SK-N-SH (cell line): ENCODE data around the gene GMPR2. TPM values are rescaled to one million over a fixed set of nuclear protein-coding genes. Genes with fewer than 3 reads are reported as not detected.

Source experiments
- CTCF ChIA-PET: fragments of 300-600, 350-600 bp; formaldehyde crosslinking; extraction: SDS; loops from one replicate; lab custom pipeline; 2021; lab: Yijun Ruan, JAX
- POLR2A ChIA-PET: fragments of 350-600 bp; sonication (Branson Sonifier 250); formaldehyde crosslinking; extraction: SDS; loops from one replicate; lab custom pipeline; 2020; ENCODE audit warnings: antibody characterized with exemption, inconsistent platforms; lab: Yijun Ruan, JAX
- DNase-seq: peaks from one replicate; pipeline ENCODE4 v3.0.0; 2012
- H2AFZ ChIP-seq: fragments of 200-600 bp; sonication (generic); 2 replicates; pipeline ENCODE4 v1.8.1; 2016; ENCODE audit warnings: antibody characterized with exemption, mild to moderate bottlenecking, low read depth
- H3F3A ChIP-seq: fragments of 200-600 bp; sonication (generic); replicated peaks from 2 replicates; pipeline ENCODE3; 2016; ENCODE audit warnings: antibody characterized with exemption, mild to moderate bottlenecking; ENCODE audit not compliant: insufficient read depth
- H3K27ac ChIP-seq, 2 experiments: fragments of 200-500 bp in 1 of 2; fragments of 200-600 bp in 1 of 2; sonication (Bioruptor generic) in 1 of 2; sonication (generic), shearing (Covaris generic) in 1 of 2; 2 replicates each; pipeline versions ENCODE4 v1.5.1 to v1.6.1; 2014 to 2016; ENCODE audit warnings: low read depth in 2 of 2, inconsistent platforms in 1 of 2, low read length in 1 of 2, mild to moderate bottlenecking in 1 of 2, mixed read lengths in 1 of 2
- H3K27me3 ChIP-seq: fragments of 200-600 bp; sonication (generic), shearing (Covaris generic); 2 replicates; pipeline ENCODE4 v1.6.1; 2016; ENCODE audit warnings: mixed run types; ENCODE audit not compliant: insufficient read depth
- H3K36me3 ChIP-seq, 2 experiments: fragments of 200-500 bp in 1 of 2; fragments of 200-600 bp in 1 of 2; sonication (Bioruptor generic) in 1 of 2; sonication (generic) in 1 of 2; replicated peaks in 1 of 2; 2 replicates each; pipeline versions ENCODE3 to v1.5.1; 2014 to 2016; ENCODE audit warnings: low read length in 1 of 2, mild to moderate bottlenecking in 1 of 2; ENCODE audit not compliant: insufficient read depth in 2 of 2, control insufficient read depth in 1 of 2
- H3K4me1 ChIP-seq, 2 experiments: fragments of 200-500 bp in 1 of 2; fragments of 200-600 bp in 1 of 2; sonication (Bioruptor generic) in 1 of 2; sonication (generic), shearing (Covaris generic) in 1 of 2; 2 replicates each; pipeline versions ENCODE4 v1.5.1 to v1.6.1; 2014 to 2016; ENCODE audit warnings: low read depth in 1 of 2, low read length in 1 of 2, mixed run types in 1 of 2; ENCODE audit not compliant: insufficient read depth in 2 of 2, control insufficient read depth in 1 of 2
- H3K4me2 ChIP-seq: fragments of 200-600 bp; sonication (generic), shearing (Covaris generic); 2 replicates; pipeline ENCODE4 v1.6.1; 2017; ENCODE audit warnings: mixed run types
- H3K4me3 ChIP-seq, 2 experiments: fragments of 200-500 bp in 1 of 2; fragments of 200-600 bp in 1 of 2; sonication (Bioruptor generic) in 1 of 2; sonication (generic), shearing (Covaris generic) in 1 of 2; 2 replicates each; pipeline versions ENCODE4 v1.5.1 to v1.8.1; 2014 to 2016; ENCODE audit warnings: low read depth in 2 of 2, inconsistent platforms in 1 of 2, low read length in 1 of 2, mild to moderate bottlenecking in 1 of 2, mixed read lengths in 1 of 2, moderate library complexity in 1 of 2
- H3K79me2 ChIP-seq: fragments of 200-600 bp; sonication (generic); 2 replicates; pipeline ENCODE4 v1.8.1; 2017; ENCODE audit warnings: mild to moderate bottlenecking; ENCODE audit not compliant: insufficient read depth
- H3K9ac ChIP-seq: fragments of 200-600 bp; sonication (generic); 2 replicates; pipeline ENCODE4 v1.6.1; 2017; ENCODE audit warnings: mixed run types
- H3K9me2 ChIP-seq: fragments of 200-600 bp; sonication (generic); 2 replicates; pipeline ENCODE4 v1.6.1; 2017; ENCODE audit warnings: mixed run types
- H3K9me3 ChIP-seq: fragments of 200-600 bp; sonication (generic); 2 replicates; pipeline ENCODE4 v1.6.1; 2017; ENCODE audit warnings: mixed run types, mild to moderate bottlenecking, moderate library complexity
- H4K20me1 ChIP-seq: fragments of 200-600 bp; sonication (generic); 2 replicates; pipeline ENCODE4 v1.6.1; 2017; ENCODE audit warnings: mild to moderate bottlenecking, mixed run types; ENCODE audit not compliant: insufficient read depth
- CTCF ChIP-seq: fragments of 200-600 bp; sonication (generic); IDR thresholded peaks from 2 replicates; pipeline ENCODE4 v1.6.1; 2017; ENCODE audit warnings: antibody characterized with exemption, mild to moderate bottlenecking, moderate library complexity
- ELF1 ChIP-seq: IDR thresholded peaks from 2 replicates; pipeline ENCODE4 v1.4.0; 2012
- FOSL2 ChIP-seq: IDR thresholded peaks from 2 replicates; pipeline ENCODE4 v1.4.0; 2012; ENCODE audit warnings: low read depth, mild to moderate bottlenecking, moderate library complexity, borderline replicate concordance
- FOXJ3 ChIP-seq: sonication (generic); formaldehyde crosslinking; IDR thresholded peaks from 2 replicates; pipeline ENCODE4 v1.5.1; 2020; ENCODE audit warnings: mild to moderate bottlenecking, missing genetic modification reagents
- GATA2 ChIP-seq: sonication (generic); formaldehyde crosslinking; IDR thresholded peaks from 2 replicates; pipeline ENCODE4 v1.5.0; 2020; ENCODE audit warnings: mild to moderate bottlenecking, missing genetic modification reagents
- MEF2A ChIP-seq: IDR thresholded peaks from 2 replicates; pipeline ENCODE4 v1.4.0; 2012; ENCODE audit warnings: low read depth, borderline replicate concordance
- POLR2AphosphoS5 ChIP-seq: IDR thresholded peaks from 2 replicates; pipeline ENCODE4 v1.6.1; 2012; ENCODE audit warnings: low read depth, low read length
- RAD21 ChIP-seq: IDR thresholded peaks from 2 replicates; pipeline ENCODE4 v1.6.1; 2012; ENCODE audit warnings: mild to moderate bottlenecking, low read length
- SIN3A ChIP-seq: IDR thresholded peaks from 2 replicates; pipeline ENCODE4 v1.6.1; 2012; ENCODE audit warnings: low read depth, mild to moderate bottlenecking, low read length, moderate library complexity, borderline replicate concordance
- SMC3 ChIP-seq: IDR thresholded peaks from 2 replicates; pipeline ENCODE4 v1.6.1; 2012; ENCODE audit warnings: low read depth, low read length, improper control_type of control experiment
- YY1 ChIP-seq: IDR thresholded peaks from 2 replicates; pipeline ENCODE4 v1.4.0; 2012; ENCODE audit warnings: low read depth, mild to moderate bottlenecking
- ZBTB33 ChIP-seq: IDR thresholded peaks from 2 replicates; pipeline ENCODE4 v1.4.0; 2012; ENCODE audit warnings: low read depth, borderline replicate concordance
- WGBS: methylation state at CpG from one replicate; pipeline ENCODE4 v1.1.6; 2017; ENCODE audit warnings: low lambda C conversion rate; 5-methylcytosine and 5-hydroxymethylcytosine counted together
- polyA plus RNA-seq, 3 experiments: library from polyadenylated mRNA; depleted of rRNA; stranded (reverse); fragments of >200 nt; gene quantifications; 2 replicates each; pipeline ENCODE4 v1.2.3, GENCODE V29; 2012
- TF ChIP-seq, protein P1 (sequence below): IDR thresholded peaks from 2 replicates; pipeline ENCODE4 v1.6.1; 2012; ENCODE audit warnings: mild to moderate bottlenecking, low read depth, low read length, moderate library complexity
- TF ChIP-seq, protein P2 (sequence below): IDR thresholded peaks from 2 replicates; pipeline ENCODE4 v1.4.0; 2012; ENCODE audit warnings: low read depth, borderline replicate concordance
- TF ChIP-seq, protein P3 (sequence below): IDR thresholded peaks from 2 replicates; pipeline ENCODE4; 2012

GMPR2 gene
- polyA plus RNA-seq, 1 of the 3 experiments (the other 2 are of a cell fraction) = 97.0 TPM

GRCh38 chr14:24195186-24196070, 37.3 kb upstream of the GMPR2 start, which contains the start of gene TM9SF1 (continued):
- TF ChIP-seq, protein P1, sequence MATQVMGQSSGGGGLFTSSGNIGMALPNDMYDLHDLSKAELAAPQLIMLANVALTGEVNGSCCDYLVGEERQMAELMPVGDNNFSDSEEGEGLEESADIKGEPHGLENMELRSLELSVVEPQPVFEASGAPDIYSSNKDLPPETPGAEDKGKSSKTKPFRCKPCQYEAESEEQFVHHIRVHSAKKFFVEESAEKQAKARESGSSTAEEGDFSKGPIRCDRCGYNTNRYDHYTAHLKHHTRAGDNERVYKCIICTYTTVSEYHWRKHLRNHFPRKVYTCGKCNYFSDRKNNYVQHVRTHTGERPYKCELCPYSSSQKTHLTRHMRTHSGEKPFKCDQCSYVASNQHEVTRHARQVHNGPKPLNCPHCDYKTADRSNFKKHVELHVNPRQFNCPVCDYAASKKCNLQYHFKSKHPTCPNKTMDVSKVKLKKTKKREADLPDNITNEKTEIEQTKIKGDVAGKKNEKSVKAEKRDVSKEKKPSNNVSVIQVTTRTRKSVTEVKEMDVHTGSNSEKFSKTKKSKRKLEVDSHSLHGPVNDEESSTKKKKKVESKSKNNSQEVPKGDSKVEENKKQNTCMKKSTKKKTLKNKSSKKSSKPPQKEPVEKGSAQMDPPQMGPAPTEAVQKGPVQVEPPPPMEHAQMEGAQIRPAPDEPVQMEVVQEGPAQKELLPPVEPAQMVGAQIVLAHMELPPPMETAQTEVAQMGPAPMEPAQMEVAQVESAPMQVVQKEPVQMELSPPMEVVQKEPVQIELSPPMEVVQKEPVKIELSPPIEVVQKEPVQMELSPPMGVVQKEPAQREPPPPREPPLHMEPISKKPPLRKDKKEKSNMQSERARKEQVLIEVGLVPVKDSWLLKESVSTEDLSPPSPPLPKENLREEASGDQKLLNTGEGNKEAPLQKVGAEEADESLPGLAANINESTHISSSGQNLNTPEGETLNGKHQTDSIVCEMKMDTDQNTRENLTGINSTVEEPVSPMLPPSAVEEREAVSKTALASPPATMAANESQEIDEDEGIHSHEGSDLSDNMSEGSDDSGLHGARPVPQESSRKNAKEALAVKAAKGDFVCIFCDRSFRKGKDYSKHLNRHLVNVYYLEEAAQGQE = 0 out of 2 replicates have a peak, but pooled peaks have one; percentile 5
- no peak for TF ChIP-seq ZBTB33
- TF ChIP-seq RAD21 = no peak
- 0 out of 2 replicates have a peak, but pooled peaks have one; percentile 53 for TF ChIP-seq YY1
- no peak; the same call in 1 of the 2 replicates for TF ChIP-seq FOXJ3 (CRISPR knock-in tag)
- TF ChIP-seq, protein P2, sequence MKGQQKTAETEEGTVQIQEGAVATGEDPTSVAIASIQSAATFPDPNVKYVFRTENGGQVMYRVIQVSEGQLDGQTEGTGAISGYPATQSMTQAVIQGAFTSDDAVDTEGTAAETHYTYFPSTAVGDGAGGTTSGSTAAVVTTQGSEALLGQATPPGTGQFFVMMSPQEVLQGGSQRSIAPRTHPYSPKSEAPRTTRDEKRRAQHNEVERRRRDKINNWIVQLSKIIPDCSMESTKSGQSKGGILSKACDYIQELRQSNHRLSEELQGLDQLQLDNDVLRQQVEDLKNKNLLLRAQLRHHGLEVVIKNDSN = peak; percentile 33; the same call in 1 of the 2 replicates
- no peak for TF ChIP-seq MEF2A
- TF ChIP-seq, all 33 proteins: peak for 13

DNA sequence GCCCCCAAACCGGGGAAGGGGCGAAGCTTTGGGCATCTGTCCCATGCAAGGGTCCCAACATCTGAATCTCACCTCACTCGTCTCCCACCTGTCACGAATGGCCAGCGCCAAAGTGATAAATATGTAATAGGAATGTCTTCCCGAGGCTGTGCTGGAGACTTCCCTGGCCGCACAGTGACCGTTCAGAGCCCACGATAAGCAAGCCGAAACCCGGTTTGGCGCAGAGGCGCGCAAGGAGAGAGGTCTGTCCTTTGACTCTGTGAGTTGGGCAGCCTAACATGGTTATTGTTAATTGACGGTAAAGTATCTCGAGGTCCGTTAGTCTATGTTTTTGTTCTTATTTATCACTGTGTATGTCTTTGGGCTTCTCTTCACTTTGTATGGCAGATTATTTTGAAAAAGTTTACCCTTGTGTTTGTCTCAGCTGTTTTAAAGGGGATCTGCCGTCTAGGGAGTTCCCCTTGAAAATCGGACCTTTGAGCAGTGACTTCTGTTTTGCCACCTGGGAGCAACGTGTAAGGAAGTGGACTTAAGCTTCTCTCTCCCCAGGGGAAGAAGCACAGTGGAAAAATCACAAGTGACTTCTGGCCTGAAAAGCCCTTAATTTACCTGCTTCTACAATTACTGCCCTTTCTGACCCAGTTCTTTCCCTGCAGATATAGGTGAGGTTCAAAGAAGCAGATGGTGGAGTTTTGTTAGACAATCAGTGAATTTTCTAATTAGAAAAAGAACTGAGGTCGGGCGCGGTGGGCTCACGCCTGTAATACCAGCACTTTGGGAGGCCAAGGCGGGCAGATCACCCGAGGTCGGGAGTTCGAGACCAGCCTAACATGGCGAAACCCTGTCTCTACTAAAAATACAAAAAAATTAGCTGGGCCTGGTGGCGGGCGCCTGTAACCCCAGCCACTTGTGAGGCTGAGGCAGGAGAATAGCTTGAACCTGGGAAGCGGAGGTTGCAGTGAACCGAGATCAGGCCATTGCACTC, 36.4 kb upstream of the GMPR2 start:
- peak overlapping the region; percentile 87 for H2AFZ ChIP-seq
- peak overlapping the region; percentile 84 to 85 for H3K4me3 ChIP-seq
- no peak for DNase-seq
- H3K36me3 ChIP-seq = peaks cover 10 to 34% of the 10 kb centered on the region in 2 experiments
- no peaks in the 10 kb centered on the region for H3K27me3 ChIP-seq
- peak overlapping the region; percentile 88 to 89 for H3K27ac ChIP-seq
- H3K4me2 ChIP-seq = peak overlapping the region; percentile 97
- H4K20me1 ChIP-seq = no peaks in the 10 kb centered on the region
- H3F3A ChIP-seq = no peaks in the 10 kb centered on the region
- ChIA-PET CTCF (interaction anchor here (0.8 to 1.9 kb wide), 6 partner anchors 10 to 112 kb away, joined by 3 to 8 read pairs (median 4); partner anchors contain the start of genes CIDEB, IRF9 and MDP1), POLR2A (interaction anchor here (0.9 to 2.4 kb wide), 14 partner anchors 9 to 82 kb away, joined by 3 to 15 read pairs (median 6); partner anchors contain the start of genes CHMP4A, DCAF11, MDP1 and NRL)
- WGBS = 43% methylated on average over 33 of the region's 33 CpGs
- H3K9me2 ChIP-seq = no peaks in the 10 kb centered on the region
- no peaks in the 10 kb centered on the region for H3K9me3 ChIP-seq
- H3K9ac ChIP-seq = peak overlapping the region; percentile 97
- H3K4me1 ChIP-seq = peaks cover 11% of the 10 kb centered on the region in 2 experiments; a peak in 2 of 4 replicates
- H3K79me2 ChIP-seq = peaks cover 86% of the 10 kb centered on the region
- no peak for TF ChIP-seq POLR2AphosphoS5
- no peak for TF ChIP-seq SIN3A
- no peak for TF ChIP-seq ELF1
- no peak for TF ChIP-seq YY1
- TF ChIP-seq, protein P3, sequence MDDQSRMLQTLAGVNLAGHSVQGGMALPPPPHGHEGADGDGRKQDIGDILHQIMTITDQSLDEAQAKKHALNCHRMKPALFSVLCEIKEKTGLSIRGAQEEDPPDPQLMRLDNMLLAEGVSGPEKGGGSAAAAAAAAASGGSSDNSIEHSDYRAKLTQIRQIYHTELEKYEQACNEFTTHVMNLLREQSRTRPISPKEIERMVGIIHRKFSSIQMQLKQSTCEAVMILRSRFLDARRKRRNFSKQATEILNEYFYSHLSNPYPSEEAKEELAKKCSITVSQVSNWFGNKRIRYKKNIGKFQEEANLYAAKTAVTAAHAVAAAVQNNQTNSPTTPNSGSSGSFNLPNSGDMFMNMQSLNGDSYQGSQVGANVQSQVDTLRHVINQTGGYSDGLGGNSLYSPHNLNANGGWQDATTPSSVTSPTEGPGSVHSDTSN = no peak
- TF ChIP-seq, protein P2 = no peak
- TF ChIP-seq SMC3 = no peak
- no peak for TF ChIP-seq FOSL2
- no peak; the same call in 1 of the 2 replicates for TF ChIP-seq FOXJ3 (CRISPR knock-in tag)
- no peak for TF ChIP-seq GATA2 (CRISPR knock-in tag)
- no peak for TF ChIP-seq CTCF
